NCI-H69 (cell line): Measurements from ENCODE around the gene PFKFB1.
"Not testable (repeated sequence)": the region's sequence is repeated elsewhere in the genome, so short reads cannot be mapped to it uniquely, and the experiment has no call there.

Experiments used
- DNase-seq: peaks from one replicate; lab custom pipeline; 2025; lab: John Stamatoyannopoulos, UW

PFKFB1 gene

GRCh38 chrX:54992911-54993622 is 921 bp downstream of the PFKFB1 start:
- DNase-seq: no peak

- no peak for DNase-seq
Measured at GRCh38 chrX:54991706-54992105, 2.3 kb downstream of the PFKFB1 start.

GRCh38 chrX:54983306-54983705 is 10.7 kb downstream of the PFKFB1 start:
- not testable (repeated sequence) for DNase-seq

- no peak for DNase-seq
Measured at GRCh38 chrX:54980334-54980733, 13.7 kb downstream of the PFKFB1 start.

GRCh38 chrX:54979432-54979831 is 14.6 kb downstream of the PFKFB1 start:
- DNase-seq: no peak

GRCh38 chrX:54978448-54978847 is 15.5 kb downstream of the PFKFB1 start:
- no peak for DNase-seq

- DNase-seq: no peak
Measured at GRCh38 chrX:54977387-54977786, 16.6 kb downstream of the PFKFB1 start.

- no peak for DNase-seq
Measured at GRCh38 chrX:54964766-54965497, 29.1 kb downstream of the PFKFB1 start.

GRCh38 chrX:54961750-54962149 is 32.2 kb downstream of the PFKFB1 start:
- no peak for DNase-seq

GRCh38 chrX:54950730-54951375 is 43.1 kb downstream of the PFKFB1 start:
- DNase-seq: peak; percentile 95

- DNase-seq: no peak
Measured at GRCh38 chrX:54945224-54945623, 48.8 kb downstream of the PFKFB1 start.

- DNase-seq: no peak
Measured at GRCh38 chrX:54944816-54945215, 49.2 kb downstream of the PFKFB1 start.

GRCh38 chrX:54937416-54937815 is 56.6 kb downstream of the PFKFB1 start:
- no peak for DNase-seq

GRCh38 chrX:54935306-54935705 is 58.7 kb downstream of the PFKFB1 start:
- DNase-seq: no peak

GRCh38 chrX:54934890-54935289 is 59.1 kb downstream of the PFKFB1 start:
- DNase-seq: no peak

- DNase-seq: no peak
Measured at GRCh38 chrX:54934058-54934457, 59.9 kb downstream of the PFKFB1 start.

GRCh38 chrX:54933150-54933826 is 60.7 kb downstream of the PFKFB1 start:
- no peak for DNase-seq

GRCh38 chrX:54931107-54931506 is 62.9 kb downstream of the PFKFB1 start:
- no peak for DNase-seq

- DNase-seq: no peak
Measured at GRCh38 chrX:54930291-54931049, 63.5 kb downstream of the PFKFB1 start.

GRCh38 chrX:54928876-54929275 is 65.1 kb downstream of the PFKFB1 start:
- DNase-seq: no peak

- DNase-seq: no peak
Measured at GRCh38 chrX:54926978-54927377, 67.0 kb downstream of the PFKFB1 start.

- DNase-seq: no peak
Measured at GRCh38 chrX:54923376-54923775, 70.6 kb downstream of the PFKFB1 start.
